Upper lobe of left lung (tissue), 4 donors: ENCODE data around the gene ZNF433.

ENCODE experiments used
- POLR2A ChIP-seq, 4 donors: fragments of 450-650 bp; IDR thresholded peaks; one replicate each; pipeline ENCODE4 v1.5.1; 2016 to 2017; ENCODE audit warnings: antibody characterized with exemption in 4 of 4, mild to moderate bottlenecking in 2 of 4
- POLR2AphosphoS5 ChIP-seq, 2 donors: sonication (generic); formaldehyde crosslinking; IDR thresholded peaks; one replicate each; pipeline ENCODE4 v1.5.1; 2017; ENCODE audit warnings: antibody characterized with exemption in 2 of 2
- TF ChIP-seq, protein P1 (sequence below), 6 experiments: fragments of 450-650 bp in 4 of 6; fragments of 200-600 bp in 2 of 6; sonication (generic) in 2 of 6; IDR thresholded peaks; one replicate each; pipeline ENCODE4 v1.5.1; 2016 to 2019; ENCODE audit warnings: antibody characterized with exemption in 6 of 6

DNA sequence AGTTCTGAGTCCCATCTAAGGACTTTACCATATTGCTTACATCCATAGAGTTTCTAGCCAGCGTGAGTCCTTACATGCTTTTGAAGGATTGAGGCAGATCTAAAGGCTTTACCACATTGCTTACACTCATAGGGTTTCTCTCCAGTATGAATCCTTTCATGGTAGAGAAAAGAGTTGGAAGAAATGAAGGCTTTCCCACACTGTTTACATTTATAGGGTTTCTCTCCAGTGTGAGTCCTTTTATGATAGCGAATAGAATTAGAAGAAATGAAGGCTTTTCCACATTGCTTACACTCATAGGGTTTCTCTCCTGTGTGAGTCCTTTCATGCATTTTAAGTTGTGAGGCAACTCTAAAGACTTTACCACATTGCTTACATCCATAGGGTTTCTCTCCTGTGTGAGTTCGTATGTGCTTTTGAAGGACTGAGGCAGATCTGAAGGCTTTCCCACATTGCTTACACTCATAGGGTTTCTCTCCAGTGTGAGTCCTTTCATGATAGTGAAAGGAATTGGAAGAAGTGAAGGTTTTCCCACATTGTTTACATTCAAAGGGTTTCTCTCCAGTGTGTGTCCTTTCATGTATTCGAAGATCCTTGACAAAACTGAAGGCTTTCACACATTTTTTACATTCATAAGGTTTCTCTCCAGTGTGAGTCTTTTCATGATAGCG lies 8.4 kb upstream of the ZNF433 start:
- TF ChIP-seq, protein P1, sequence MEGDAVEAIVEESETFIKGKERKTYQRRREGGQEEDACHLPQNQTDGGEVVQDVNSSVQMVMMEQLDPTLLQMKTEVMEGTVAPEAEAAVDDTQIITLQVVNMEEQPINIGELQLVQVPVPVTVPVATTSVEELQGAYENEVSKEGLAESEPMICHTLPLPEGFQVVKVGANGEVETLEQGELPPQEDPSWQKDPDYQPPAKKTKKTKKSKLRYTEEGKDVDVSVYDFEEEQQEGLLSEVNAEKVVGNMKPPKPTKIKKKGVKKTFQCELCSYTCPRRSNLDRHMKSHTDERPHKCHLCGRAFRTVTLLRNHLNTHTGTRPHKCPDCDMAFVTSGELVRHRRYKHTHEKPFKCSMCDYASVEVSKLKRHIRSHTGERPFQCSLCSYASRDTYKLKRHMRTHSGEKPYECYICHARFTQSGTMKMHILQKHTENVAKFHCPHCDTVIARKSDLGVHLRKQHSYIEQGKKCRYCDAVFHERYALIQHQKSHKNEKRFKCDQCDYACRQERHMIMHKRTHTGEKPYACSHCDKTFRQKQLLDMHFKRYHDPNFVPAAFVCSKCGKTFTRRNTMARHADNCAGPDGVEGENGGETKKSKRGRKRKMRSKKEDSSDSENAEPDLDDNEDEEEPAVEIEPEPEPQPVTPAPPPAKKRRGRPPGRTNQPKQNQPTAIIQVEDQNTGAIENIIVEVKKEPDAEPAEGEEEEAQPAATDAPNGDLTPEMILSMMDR (IDR thresholded peaks at IDR 0.05): no peak
- TF ChIP-seq POLR2A (IDR thresholded peaks at IDR 0.05) (no peak), POLR2AphosphoS5 (IDR thresholded peaks at IDR 0.05) (no peak)
